ENCODE results near the gene APMAP. TPM values are rescaled to one million over a fixed set of nuclear protein-coding genes. Genes with fewer than 3 reads are reported as not detected.
"Not testable (repeated sequence)": the region's sequence is repeated elsewhere in the genome, so short reads cannot be mapped to it uniquely, and the experiment has no call there.

APMAP gene
- total RNA-seq, 4 donors from 2014 or later: 24.2 to 108 (median 29.3) TPM

GRCh38 chr20:25006431-25007167, 14.0 kb upstream of the APMAP start:
- peak overlapping the region in 1 of 4 donors; percentile 17 for H3K27ac ChIP-seq
- H3K36me3 ChIP-seq: peaks cover 0 to 32% of the 10 kb centered on the region in 2 donors
- H3K4me3 ChIP-seq: no peak overlapping the region
- ATAC-seq: no peak
- no peaks in the 10 kb centered on the region for H3K27me3 ChIP-seq
- TF ChIP-seq, protein P1, sequence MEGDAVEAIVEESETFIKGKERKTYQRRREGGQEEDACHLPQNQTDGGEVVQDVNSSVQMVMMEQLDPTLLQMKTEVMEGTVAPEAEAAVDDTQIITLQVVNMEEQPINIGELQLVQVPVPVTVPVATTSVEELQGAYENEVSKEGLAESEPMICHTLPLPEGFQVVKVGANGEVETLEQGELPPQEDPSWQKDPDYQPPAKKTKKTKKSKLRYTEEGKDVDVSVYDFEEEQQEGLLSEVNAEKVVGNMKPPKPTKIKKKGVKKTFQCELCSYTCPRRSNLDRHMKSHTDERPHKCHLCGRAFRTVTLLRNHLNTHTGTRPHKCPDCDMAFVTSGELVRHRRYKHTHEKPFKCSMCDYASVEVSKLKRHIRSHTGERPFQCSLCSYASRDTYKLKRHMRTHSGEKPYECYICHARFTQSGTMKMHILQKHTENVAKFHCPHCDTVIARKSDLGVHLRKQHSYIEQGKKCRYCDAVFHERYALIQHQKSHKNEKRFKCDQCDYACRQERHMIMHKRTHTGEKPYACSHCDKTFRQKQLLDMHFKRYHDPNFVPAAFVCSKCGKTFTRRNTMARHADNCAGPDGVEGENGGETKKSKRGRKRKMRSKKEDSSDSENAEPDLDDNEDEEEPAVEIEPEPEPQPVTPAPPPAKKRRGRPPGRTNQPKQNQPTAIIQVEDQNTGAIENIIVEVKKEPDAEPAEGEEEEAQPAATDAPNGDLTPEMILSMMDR (IDR thresholded peaks at IDR 0.05 in 4 of 5, conservative IDR thresholded peaks at IDR 0.05 in 1 of 5): no peak
- TF ChIP-seq POLR2A (IDR thresholded peaks at IDR 0.05): no peak
- in situ Hi-C loops (cut with MboI; ENCODE audit: low sequenced_read_pairs in 4 of 4): no loop called here
- H3K4me1 ChIP-seq: peaks cover 4 to 8% of the 10 kb centered on the region in 2 donors
- intact Hi-C loops (cut with DNase I; ENCODE audit: low total_unique reads): no loop called here
- no peak for DNase-seq
- H3K9me3 ChIP-seq: no peaks in the 10 kb centered on the region

DNA sequence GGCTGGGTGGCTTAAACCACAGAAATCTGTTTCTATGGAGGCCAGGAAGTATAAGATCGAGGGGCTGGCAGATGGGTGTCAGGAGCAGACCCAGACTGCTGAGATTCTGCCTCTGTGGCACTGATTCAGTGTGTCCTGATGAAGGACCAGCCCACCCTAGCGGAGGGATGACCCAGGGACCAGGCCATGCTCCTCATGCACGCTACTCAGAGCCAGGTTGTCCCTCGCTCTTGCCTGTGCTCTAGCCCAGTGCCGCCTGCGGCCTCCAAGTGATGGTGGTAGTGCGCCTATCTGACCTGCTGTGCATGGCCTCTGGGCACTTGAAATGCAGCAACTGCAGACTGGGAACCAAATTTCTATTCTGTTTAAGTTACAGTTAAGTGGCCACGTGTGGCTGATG, 13.1 kb upstream of the APMAP start:
- H3K27me3 ChIP-seq: no peaks in the 10 kb centered on the region
- peaks cover 0 to 32% of the 10 kb centered on the region in 2 donors for H3K36me3 ChIP-seq
- TF ChIP-seq POLR2A (IDR thresholded peaks at IDR 0.05): no peak
- TF ChIP-seq, protein P1 (IDR thresholded peaks at IDR 0.05 in 4 of 5, conservative IDR thresholded peaks at IDR 0.05 in 1 of 5): no peak
- peaks cover 3 to 9% of the 10 kb centered on the region in 2 donors for H3K4me1 ChIP-seq
- DNase-seq (no peak), ATAC-seq (no peak)
- intact Hi-C loops (cut with DNase I; ENCODE audit: low total_unique reads): no loop called here
- in situ Hi-C loops (cut with MboI; ENCODE audit: low sequenced_read_pairs in 4 of 4): no loop called here
- H3K27ac ChIP-seq: no peak overlapping the region
- H3K9me3 ChIP-seq: no peaks in the 10 kb centered on the region
- H3K4me3 ChIP-seq: no peak overlapping the region

- peaks cover 0 to 32% of the 10 kb centered on the region in 2 donors for H3K36me3 ChIP-seq
- DNase-seq (no peak), ATAC-seq (no peak)
- H3K4me1 ChIP-seq: peaks cover 5 to 12% of the 10 kb centered on the region in 2 donors
- in situ Hi-C loops (cut with MboI; ENCODE audit: low sequenced_read_pairs in 4 of 4) (no loop called here), intact Hi-C loops (cut with DNase I; ENCODE audit: low total_unique reads) (no loop called here)
- no peaks in the 10 kb centered on the region for H3K9me3 ChIP-seq
- TF ChIP-seq POLR2A (IDR thresholded peaks at IDR 0.05): no peak
- TF ChIP-seq, protein P1 (IDR thresholded peaks at IDR 0.05 in 4 of 5, conservative IDR thresholded peaks at IDR 0.05 in 1 of 5): no peak
- no peak overlapping the region for H3K27ac ChIP-seq
- H3K27me3 ChIP-seq: no peaks in the 10 kb centered on the region
- no peak overlapping the region for H3K4me3 ChIP-seq
Observed at GRCh38 chr20:25005220-25005619, 12.7 kb upstream of the APMAP start.

GRCh38 chr20:25003002-25003401, 10.5 kb upstream of the APMAP start:
- no peaks in the 10 kb centered on the region for H3K9me3 ChIP-seq
- TF ChIP-seq, protein P1 (IDR thresholded peaks at IDR 0.05 in 4 of 5, conservative IDR thresholded peaks at IDR 0.05 in 1 of 5): no peak
- TF ChIP-seq POLR2A (IDR thresholded peaks at IDR 0.05): no peak
- in situ Hi-C loops (cut with MboI; ENCODE audit: low sequenced_read_pairs in 4 of 4) (no loop called here), intact Hi-C loops (cut with DNase I; ENCODE audit: low total_unique reads) (no loop called here)
- no peak overlapping the region for H3K4me3 ChIP-seq
- no peaks in the 10 kb centered on the region for H3K27me3 ChIP-seq
- peaks cover 16 to 24% of the 10 kb centered on the region in 2 donors for H3K4me1 ChIP-seq
- no peak overlapping the region for H3K27ac ChIP-seq
- DNase-seq: no peak
- peaks cover 0 to 20% of the 10 kb centered on the region in 2 donors for H3K36me3 ChIP-seq
- no peak for ATAC-seq

DNA sequence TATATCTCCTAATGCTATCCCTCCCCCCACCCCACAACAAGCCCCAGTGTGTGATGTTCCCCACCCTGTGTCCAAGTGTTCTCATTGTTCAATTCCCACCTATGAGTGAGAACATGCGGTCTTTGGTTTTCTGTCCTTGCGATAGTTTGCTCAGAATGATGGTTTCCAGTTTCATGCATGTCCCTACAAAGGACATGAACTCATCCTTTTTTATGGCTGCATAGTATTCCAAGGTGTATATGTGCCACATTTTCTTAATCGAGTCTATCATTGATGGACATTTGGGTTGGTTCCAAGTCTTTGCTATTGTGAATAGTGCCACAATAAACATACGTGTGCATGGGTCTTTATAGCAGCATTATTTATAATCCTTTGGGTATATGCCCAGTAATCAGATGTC, 8.8 kb upstream of the APMAP start:
- intact Hi-C loops (cut with DNase I; ENCODE audit: low total_unique reads); H3K4me3 ChIP-seq; H3K9me3 ChIP-seq; ATAC-seq; H3K36me3 ChIP-seq; H3K27me3 ChIP-seq; DNase-seq; in situ Hi-C loops (cut with MboI; ENCODE audit: low sequenced_read_pairs in 4 of 4): not testable (repeated sequence)
- Histone ChIP-seq H3K27ac (peak overlapping the region in 2 of 4 donors; percentile 58 to 78), H3K4me1 (peaks cover 23 to 30% of the 10 kb centered on the region in 2 donors)

Data from gastrocnemius medialis (tissue), 4 donors.